NCI-H774 (cell line): ENCODE measurements around the gene TLDC2.
"Not testable (repeated sequence)": the region's sequence is repeated elsewhere in the genome, so short reads cannot be mapped to it uniquely, and the experiment has no call there.

Experiments used
- DNase-seq: peaks from one replicate; lab custom pipeline; 2025; lab: John Stamatoyannopoulos, UW

TLDC2 gene

GRCh38 chr20:36875702-36876472, at the start of gene TLDC2:
Gene TLDC2 (plus strand): TSS chr20:36876138. CDS start chr20:36876175, 37 bp downstream.
- DNase-seq, result no peak

- DNase-seq, result no peak
These were observed 49.2 kb upstream of the TLDC2 start for GRCh38 chr20:36826554-36827244.

- no peak for DNase-seq
These were observed 48.2 kb upstream of the TLDC2 start for GRCh38 chr20:36827541-36828279.

DNA sequence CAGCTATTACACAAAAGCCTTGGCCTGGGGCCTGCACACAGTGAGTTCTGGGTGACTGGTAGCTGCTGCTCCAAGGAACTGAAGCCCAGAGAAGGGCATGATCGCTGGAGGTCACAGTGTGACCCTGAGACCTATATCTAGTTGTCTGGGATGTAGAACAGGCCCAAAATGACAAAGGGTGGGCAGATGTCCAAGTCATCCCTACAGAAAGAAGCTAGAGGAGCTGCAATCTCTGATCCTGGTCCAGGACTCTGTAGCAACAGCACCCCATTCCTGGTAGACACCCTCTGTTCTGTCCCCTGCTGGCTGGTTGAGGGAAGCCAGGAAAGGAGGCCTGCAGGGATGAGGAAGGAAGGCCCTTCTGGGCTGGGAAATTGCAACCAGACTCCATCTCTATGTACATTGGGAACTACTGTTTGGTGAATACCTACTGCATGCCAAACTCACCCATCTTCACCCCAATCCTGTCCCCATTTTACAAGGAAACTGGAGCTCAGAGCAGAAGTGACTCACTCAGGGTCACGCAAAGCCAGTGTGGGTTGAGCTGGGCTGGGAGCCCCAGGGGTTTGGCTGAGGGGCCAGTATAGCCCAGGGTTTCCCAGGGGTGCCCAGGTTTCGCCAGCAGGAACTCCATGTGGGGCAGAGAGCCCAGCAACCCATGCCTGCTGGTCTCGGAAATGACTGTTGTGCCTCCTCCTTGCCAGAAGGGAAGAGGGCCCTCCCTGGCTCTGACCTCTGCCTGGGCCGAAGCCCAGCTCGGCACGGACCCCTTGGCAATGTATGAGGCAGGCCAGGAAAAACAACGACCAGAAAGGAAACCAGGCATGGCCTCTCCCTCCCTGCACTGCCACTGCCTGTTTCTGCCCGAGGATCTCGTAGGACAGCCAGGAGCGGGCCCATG, 44.9 kb upstream of the TLDC2 start:
- DNase-seq, result no peak

- DNase-seq, result no peak
These were observed 43.1 kb upstream of the TLDC2 start for GRCh38 chr20:36832791-36833190.

DNA sequence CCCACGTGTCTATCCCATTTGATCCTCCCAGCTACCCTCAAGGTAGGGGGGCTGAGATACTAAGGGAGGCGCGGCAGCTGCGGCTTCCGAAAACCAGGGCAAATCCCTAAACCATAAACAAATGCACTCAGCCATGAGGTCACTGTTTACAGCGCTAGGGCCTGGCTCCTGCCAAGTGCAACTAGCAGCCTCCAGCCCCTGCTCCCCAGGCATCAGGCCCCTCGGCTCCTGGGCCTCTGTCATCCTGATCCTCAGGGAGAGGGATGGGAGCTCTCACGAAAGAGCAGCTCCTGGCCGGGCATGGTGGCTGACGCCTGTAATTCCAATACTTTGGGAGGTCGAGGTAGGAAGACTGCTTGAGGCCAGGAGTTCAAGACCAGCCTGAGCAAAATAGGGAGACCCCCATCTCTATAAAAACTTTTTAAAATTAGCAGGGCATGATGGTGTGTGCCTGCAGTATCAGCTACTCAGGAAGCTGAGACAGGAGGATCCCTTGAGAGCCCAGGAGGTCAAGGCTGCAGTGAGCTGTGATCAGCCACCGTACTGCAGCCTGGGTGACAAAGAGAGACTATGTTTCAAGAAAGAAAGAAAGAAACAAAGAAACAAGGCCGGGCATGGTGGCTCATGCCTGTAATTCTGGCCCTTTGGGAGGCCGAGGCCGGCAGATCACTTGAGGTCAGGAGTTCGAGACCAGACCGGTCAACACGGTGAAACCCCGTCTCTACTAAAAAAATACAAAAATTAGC, 42.5 kb upstream of the TLDC2 start:
- no peak for DNase-seq

DNA sequence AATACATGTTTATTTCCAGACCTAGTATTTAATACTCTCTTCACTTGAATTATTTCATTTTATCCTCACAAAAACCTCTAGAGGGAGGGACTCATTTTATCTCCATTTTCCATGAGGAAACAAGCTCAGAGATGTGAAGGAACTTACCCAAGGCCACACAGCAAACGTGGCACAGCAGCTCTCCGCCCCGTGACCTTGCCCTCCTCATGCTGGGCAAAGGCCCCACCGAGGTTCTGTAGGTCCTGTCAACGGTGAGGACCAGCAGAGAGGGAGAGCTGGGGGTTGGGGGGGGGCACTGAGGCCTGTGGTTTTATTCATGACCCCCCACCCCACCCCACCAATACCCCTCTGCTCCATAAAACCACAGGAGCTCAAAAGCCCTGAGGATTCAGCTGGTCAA, 40.9 kb upstream of the TLDC2 start:
- no peak for DNase-seq

- peak; percentile 86 for DNase-seq
These were observed 40.3 kb upstream of the TLDC2 start for GRCh38 chr20:36835453-36836198.

GRCh38 chr20:36836591-36837269, 39.2 kb upstream of the TLDC2 start:
- no peak for DNase-seq

DNA sequence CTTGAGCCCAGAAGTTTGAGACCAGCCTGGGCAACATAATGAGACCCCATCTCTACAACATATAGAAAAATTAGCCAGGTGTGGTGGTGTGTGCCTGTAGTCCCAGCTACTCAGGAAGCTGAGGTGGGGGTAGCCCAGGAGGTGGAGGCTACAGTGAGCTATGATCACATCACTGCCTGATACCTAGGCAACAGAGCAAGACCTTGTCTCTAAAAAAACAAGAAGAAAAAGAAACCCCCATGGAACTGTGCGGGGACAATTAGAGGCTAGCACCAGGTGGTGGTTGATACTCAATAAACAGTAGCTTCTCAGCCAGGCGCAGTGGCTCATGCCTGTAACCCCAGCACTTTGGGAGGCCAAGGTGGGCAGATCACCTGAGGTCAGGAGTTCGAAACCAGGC, 37.6 kb upstream of the TLDC2 start:
- not testable (repeated sequence) for DNase-seq

DNA sequence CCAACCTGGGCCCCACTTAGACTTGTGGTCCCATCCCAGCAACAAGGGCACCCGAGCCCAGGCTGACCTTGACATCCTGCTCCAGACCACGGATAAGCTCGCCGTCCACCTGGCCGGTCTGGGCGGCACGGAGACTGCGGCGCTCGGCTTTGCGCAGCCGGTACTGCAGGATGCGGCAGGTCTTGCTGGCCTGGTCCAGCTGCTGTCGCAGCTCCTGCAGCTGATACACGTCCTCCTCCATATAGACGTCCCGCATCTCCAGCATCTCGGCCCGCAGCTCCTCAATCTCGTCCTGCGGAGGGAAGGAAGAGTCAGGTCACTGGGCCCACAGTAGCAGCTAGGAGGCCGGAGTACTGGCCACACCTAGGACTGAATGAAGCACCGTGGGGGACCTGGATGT, 36.8 kb upstream of the TLDC2 start:
- DNase-seq, result no peak

GRCh38 chr20:36841030-36841429, 34.9 kb upstream of the TLDC2 start:
- not testable (repeated sequence) for DNase-seq

DNA sequence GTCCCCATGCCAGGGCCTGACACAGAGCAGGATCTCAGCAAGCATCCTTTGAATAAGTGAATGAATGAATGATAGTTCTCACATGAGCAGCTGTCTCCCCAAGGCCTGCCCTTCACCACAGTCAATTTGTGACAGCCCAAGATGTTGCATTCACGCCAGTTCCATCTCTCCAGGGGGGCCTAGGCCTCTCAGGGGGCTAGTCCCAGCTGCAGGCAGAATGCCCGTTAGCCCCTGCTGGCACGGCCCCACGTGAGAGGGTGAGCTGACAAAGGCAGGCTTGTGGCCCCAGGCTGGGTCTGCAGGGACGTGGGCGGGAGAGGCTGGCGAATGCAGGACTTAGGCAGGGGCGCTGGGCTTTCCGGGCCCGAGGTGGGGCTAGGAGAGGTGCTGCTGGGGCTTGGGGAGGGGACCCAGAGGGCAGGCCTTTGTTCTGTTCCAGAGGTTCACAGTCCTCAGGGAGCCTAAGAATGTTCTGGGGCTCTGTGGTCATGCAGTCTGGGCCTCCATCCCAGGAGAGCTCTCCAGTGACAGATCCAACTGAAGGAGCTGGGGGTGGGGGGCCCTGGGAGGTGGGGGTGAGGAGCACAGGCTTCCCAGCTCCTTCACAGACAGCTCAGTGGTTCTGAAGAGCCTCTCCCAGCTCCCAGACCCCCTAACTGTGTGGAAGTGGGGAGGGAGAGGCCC, 30.5 kb upstream of the TLDC2 start:
- no peak for DNase-seq

DNA sequence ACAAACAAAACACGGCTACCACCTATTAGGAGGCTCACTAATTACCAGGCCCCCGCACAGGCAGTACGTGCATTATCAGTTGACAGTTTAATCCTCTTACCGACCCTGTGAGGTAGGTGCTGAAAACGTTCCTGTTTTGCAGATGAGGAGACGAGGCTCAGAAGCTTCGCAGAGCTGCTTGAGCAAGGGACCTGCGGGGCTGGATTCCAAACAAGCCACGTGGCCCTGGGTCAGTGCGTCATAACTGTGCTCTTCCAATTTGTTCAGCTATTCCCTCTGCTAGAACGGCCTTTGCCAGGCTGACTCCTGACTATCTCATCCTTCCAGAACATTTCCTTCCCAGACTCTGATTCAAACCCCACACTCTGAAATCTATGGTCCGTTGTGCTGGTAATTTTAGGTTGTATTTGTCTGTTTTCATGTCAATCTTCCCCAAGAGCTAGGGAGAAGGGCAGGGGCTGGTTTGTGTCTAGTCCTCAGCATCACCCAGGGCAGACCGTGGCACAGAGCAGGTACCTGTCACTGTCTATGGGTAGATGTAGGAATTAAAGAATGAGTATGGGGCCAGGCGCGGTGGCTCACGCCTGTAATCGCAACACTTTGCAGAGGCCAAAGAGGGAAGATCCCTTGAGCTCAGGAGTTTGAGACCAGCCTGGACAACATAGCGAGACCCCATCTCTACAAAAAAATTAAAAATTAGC, 28.8 kb upstream of the TLDC2 start:
- DNase-seq, result no peak

- DNase-seq, result no peak
These were observed 28.3 kb upstream of the TLDC2 start for GRCh38 chr20:36847710-36848040.

- no peak for DNase-seq
These were observed 27.8 kb upstream of the TLDC2 start for GRCh38 chr20:36848078-36848660.

DNA sequence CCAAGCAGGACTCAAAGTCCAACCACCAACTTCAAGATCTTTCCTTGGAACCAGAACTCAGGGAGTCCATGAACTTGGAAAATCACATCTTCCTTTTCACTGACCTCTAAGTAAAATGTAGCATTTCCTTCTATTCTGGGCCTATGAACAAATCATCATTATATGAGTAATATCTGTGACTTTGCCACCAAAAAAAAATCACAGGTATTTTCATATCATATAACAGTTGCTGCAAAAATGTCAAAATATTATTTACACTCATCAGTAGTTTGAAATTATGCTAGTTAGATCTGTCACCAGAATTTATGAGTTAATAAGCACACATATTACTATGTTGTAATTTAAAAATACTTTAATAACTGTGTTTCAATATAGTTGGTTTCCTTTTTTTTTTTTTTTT, 27.3 kb upstream of the TLDC2 start:
- DNase-seq, result no peak

DNA sequence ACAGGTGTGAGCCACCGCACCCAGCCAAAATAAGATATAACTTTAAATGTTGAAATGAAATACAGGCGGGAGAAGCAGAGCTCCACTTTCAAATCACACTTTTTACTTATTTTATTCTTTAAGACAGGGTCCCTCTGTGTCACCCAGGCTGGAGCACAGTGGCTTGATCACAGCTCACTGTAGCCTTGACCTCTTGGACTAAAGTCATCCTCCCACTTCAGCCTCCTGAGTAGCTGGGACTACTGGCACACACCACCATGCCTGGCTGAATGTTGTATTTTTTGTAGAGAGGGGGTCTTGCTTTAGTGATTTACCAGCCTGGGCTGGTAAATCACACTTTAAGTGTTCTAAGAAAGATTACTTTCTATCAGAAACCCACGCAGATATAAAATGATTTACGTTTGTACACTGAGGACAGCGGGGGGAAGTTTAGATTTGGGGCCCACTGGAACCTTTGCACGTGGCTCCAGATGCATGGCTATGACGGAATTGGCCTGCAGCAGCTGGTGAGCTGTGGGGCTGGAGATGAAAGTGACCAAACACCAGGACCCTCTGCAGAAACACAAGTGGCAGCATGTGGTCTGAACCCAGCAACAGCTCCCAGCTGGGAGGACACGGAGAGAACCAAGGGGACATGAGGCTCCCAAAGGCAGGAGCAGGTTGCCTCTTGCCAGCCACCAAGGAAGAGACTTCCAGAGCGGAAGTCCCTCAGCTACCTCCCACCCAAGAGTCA, 26.4 kb upstream of the TLDC2 start:
- DNase-seq, result no peak
